ENCODE results near the gene UNG.

The UNG gene

DNA sequence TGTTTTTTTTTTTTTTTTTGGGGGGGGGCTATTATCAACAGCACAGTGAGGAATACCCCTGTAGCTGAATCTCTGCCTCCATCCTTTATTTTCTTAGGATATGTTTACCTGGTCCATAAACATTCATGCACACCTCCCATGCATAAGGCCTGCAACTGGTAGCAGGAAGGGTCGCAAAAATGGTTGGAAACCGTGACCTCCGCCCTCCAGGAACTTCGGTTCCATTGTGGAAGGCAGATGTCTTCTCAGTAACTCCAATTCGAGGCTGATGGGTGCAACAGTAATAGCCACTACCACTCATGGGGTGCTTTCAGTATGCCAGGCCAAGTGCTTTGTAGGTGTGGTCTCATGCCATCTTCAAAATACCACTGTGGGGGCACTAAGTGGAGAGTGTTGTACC, 59.2 kb downstream of the UNG start:
- DNase-seq: no peak

DNA sequence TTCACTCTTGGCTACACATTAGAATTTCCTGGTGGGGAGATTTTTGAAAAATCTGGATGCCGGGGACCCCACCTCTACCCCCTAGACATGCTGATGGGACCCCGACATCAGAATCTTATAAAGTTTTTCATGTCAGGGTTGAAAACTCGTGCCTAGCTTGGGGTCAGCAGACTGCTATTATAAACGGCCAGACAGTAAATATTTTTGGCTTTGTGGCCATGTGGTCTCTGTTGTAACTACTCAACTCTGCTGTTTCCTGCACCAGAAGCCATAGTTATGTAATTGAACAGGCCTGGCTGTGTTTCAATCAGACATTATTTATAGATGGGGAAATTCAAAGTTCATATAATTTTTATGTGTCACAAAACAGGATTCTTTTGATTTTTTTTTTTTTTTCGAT, 60.6 kb downstream of the UNG start:
- no peak for DNase-seq

DNA sequence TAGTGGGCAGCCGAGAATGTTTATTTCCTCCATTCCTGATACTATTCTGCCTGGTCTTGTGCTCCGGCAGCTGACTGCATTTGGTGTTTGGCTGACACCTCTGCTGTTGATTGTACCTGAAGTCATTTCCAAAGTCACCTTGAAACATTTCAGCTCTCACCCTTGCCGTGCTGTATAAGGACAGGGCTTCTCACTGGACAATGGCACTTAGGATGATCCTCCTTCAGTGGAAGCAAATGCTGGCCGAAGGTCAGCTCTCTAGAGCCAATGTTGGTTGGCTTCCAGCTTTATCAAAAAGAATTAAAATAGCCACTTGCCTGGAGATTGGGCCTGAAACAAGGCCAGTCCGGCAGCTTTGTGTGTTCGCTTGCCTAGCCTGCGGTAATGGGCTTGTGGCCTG, 63.0 kb downstream of the UNG start:
- no peak for DNase-seq
